UCSD-AML1 (cell line): Measurements from ENCODE around the gene SREK1IP1.

Source experiments
- DNase-seq: peaks from one replicate; lab custom pipeline; 2025; ENCODE audit not compliant: unreplicated experiment; lab: John Stamatoyannopoulos, UW

Gene SREK1IP1

DNA sequence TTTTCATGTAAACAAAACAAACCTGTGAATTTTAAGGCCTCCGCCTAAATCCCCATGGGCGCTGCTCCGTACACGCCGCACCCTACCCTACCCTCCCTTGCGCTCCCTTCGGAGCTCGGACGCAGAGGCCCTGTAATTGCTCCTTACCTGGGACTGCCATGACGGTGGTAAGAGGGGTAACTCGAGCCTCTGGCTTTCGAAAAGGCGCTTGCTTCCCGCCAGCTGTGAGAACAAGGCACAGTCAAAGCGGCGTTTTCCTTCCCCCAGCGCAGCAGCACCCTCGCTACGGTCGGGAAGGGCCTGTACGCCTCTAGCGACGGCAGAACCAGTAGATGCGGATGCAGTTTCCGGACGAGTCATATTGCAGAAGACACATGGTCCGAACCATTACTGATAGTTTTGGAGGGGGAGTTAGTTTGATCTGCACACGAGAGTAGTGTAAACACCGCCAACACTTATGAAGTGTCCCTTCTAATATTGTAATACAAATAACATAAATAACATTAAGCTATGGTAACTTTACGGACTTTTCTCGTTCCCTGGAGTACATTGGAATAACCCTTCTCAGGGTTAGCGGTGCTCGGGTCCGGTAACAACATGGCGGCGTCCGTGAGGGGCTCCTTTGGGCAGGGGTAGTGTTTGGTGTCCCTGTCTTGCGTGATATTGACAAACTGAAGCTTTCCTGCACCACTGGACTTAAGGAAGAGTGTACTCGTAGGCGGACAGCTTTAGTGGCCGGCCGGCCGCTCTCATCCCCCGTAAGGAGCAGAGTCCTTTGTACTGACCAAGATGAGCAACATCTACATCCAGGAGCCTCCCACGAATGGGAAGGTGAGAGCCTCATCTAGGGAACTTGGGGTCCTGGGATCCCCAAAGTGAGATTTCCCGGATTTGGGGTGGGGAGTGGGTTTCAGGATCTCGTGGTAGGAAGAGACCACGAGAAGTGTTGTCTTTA lies at the start of gene SREK1IP1, which contains the start of gene CWC27:
Gene SREK1IP1, minus strand, starts transcription at position 334 of the 955 bp plus-strand sequence. Its CDS starts 174 bp downstream, at position 160.
Gene CWC27, plus strand, starts transcription at position 573 of the 955 bp plus-strand sequence. Its CDS starts 217 bp downstream, at position 790.
- DNase-seq: peak; percentile 82

DNA sequence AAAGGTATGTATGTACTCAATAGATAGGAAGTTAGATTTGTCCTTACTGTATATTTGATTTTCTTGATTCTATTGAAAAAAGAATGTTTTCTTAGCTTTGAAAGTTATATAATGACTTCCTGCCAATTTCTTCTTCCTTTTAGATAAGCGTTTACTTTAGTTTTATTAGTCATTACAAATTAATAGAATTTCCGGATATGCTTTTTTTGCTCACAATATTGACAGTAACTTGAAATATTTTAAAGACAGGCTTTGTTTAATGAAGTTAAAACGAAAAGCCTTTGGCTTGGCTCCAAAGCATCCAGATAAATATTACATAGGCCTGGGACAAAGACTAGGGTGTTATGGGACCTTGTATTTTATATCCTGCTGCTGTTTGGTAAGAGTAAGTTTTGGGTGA lies 49.8 kb upstream of the SREK1IP1 start:
- no peak for DNase-seq

DNA sequence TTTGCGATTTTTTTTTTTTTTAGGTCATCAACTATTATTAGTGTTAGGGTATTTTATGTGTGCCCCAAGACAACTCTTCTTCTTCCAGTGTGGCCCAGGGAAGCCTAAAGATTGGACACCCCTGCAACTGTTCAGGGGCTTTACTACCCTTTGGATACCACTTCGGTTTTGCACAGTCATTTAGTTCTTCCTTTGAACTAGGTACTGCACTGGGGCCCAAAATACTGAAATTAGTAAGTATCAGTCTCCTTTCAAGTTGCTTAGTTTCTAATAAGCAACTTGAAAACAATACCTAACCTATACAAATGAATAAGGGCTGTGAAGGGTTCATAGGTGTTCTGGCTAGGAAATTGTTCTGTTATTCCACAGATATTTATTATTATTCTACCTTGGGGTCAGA lies 45.6 kb upstream of the SREK1IP1 start:
- DNase-seq: no peak

DNA sequence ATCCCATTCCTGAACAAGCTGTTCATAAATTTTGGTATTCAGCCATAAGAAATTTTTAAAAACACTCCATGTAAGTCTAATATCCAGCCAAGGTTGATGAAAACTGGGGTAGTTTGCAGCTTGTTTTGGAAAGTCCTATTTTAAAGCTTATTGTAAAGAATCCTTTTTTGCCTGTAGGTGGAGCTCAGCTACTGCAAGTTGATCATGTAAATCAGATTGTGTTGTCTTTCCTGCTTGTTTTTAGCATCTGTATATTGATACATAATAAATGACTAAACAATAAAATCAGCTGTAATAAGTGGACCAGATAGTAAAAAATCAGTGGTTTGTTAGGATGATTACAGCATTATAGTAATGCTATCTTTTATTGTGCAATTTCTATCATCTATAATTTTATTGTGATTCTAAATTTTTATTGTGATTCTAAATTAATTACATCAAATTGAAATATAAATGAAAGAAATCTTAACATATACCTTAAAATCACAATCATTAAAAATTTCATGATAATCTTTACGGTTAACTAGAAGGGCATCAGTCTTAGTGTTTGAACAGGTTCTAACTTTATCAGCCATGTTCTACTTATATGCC lies 42.7 kb upstream of the SREK1IP1 start:
- DNase-seq: no peak

DNA sequence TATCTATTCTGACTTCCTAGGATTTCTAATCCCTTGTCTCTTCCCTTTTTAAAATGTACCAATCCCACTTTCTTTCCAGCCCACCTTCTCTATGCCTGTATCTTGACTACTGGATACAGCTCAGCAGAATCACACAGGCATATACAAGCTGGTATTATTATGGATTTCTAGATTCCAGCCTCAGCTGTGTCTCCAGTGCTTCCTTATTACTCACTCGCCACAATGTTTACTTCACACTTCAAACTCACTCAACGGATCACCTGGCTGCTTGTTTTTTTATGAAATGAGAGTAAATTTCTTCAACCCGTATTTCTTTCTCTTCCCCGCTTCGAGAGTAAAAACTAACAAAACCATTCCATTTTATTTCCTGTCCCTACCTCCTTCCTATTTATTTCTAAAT lies 39.0 kb upstream of the SREK1IP1 start:
- no peak for DNase-seq

DNA sequence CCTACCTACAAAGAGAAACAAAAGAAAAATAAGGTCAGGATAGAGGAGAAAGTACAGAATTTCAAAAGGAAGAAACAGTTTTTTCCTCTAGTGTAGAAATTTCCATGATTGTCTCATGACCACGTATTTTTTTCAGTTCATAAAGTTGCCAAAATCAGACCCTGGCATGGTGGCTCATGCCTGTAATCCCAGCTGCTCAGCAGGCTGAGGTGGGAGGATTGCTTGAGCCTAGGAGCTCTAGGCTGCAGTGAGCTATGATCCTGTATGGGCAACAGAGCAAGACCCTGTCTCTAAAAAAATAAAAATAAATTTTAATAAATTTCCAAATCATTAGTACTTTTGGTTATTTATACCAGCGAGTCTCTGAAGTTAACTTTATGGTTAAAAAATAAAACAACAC lies 38.0 kb upstream of the SREK1IP1 start:
- no peak for DNase-seq

DNA sequence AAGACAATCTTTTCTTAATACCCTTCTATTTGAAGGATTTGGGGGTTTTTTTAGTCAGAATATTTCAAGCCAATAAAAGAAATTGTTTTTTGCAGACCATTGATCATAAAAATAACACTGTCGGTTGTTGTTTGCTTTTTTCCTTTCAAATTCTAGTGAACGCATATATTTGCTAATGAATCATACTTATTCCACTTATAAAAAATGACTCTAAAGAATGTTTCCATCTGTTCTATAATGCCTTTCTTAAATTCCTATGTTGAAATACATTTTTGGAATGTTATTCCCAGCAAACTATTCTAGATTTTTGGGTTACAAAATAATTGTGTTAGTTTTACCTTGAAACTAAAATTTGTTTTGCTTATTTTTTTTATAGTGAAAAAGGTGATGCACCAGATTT lies 32.4 kb upstream of the SREK1IP1 start:
- DNase-seq: no peak

DNA sequence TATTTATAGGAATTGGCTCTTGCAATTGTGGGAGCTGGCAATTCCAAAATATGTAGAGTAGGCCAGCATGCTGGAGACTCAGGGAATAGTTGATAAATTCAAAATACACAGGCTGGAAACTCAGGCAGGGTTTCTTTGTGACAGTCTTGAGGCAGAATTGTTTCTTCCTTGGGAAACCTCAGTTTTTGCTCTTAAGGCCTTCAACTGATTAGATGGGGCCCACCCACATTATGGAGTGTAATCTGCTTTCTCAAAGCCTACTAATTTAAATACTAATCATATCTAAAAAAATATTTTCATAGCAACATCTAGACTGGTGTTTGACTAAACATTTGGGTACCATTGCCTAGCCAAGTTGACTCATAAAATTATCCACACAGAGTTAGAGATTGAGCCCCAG lies 27.8 kb upstream of the SREK1IP1 start:
- DNase-seq: no peak

DNA sequence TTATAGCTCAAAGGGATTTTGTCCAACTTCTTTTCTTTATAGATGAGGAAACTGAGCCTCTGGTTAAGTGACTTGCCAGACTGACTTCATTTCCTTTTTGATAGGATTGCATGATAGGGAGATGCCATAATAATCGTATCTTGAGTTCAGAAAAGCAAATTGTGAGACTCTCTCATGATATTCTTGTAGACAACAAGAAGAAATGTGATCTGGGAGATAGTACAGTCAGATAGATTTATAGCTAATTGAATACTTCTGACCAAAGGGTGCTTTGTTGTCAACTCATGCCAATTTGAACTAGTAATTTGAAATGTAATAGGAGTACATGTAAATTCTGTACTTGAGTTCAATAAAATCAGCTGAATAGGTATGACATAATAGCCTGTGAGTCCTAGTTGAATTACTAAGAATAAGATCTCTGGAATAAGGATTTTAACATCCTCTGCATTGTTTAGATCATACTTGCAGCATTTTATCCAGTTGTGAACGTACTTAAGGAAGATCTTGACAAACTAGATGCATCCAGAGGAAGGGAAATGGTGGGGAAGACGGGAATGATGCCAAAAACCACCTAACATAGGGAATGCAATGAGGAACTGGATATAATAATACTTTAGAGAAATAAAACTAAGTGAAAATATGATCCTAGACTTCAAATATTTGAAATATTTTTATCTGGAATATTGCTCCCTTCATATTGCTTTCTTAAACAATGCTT lies 25.7 kb upstream of the SREK1IP1 start:
- no peak for DNase-seq

DNA sequence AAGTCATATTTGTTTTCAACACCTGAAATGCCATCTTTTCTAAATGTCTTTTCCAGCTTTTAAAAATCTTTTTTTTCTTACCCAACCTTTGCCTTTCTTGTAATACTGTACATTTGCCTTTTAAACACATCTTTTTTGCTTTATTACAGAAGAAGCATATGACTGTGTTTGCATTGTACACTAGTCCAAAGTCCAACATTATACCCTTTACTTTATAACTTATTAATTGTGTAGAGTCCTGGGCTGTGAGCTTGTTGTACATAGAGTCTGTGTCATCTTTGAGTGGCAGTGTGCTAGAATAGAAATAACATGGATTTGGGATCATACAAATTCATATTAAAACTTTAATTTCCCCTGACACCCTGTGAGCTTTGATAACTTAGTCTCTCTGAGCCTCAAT lies 24.0 kb upstream of the SREK1IP1 start:
- no peak for DNase-seq

DNA sequence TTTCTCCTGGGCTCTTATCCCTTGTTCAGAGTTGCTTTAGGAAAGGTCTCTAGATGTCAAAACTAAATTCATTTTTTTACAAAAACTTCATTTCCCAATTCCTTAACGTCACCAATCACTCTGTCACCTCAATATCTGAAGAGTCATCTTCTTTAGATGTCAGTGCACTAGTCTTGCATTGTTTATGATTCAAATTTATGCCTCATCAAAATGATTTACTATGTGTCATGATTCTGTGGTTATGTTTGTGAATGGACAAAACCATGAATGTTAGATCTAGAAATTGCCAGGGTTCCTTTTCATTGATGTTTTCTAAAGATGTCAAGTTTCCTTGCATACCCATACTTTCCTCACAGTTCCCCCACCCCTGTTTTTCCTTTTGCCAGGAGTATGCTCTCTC lies 21.7 kb upstream of the SREK1IP1 start:
- DNase-seq: no peak

DNA sequence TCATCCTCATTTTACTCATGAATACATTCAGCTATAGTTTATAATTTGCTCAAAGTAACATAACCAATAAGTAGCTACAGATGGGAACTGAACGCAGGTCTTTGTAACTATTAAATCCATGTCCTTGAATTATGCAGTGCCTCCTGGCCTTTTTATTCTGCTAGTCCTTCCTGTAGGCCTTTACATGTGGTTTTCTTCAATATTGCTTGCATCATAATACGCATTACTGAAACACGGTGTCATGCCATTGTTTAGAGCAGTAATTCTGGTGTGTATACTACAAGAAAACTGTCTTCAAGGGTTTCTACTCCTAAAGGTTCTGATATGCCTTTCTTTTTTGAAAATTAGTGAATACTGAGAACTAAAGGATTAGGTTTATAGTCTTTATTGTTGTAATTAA lies 21.0 kb upstream of the SREK1IP1 start:
- no peak for DNase-seq

DNA sequence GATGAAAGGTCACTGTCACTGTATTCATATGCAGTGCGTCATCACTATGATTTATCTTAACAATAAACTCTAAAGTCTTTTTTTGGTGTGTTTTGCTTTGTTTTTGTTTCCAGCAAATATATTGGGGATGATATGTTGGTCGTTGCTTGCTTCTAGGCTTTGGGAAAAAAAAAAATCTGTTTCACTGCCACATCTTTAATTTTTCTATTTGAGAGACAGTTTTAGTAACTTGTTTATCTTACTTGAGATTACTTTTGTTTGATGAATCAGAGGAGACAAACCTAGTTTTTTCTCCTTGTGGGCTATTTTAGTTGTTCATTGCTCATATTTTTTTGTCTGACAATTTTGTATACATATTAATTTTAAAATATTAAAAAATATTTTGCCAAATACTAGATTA lies 19.7 kb upstream of the SREK1IP1 start:
- DNase-seq: no peak

DNA sequence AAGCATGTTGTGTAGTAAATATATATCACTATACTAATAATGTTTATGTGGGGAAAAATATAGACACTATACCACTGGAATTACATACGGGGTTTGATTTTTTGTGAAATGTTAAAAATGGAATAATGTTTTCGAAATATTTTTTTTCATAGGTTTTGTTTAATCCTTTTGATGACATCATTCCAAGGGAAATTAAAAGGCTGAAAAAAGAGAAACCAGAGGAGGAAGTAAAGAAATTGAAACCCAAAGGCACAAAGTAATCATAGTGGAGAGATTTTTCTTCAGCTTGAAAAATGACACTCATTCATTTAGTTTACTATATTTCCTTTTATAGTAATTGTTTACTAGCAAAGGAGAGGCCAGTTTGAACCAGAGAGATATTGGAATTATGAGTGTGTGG lies 17.9 kb upstream of the SREK1IP1 start:
- DNase-seq: no peak

DNA sequence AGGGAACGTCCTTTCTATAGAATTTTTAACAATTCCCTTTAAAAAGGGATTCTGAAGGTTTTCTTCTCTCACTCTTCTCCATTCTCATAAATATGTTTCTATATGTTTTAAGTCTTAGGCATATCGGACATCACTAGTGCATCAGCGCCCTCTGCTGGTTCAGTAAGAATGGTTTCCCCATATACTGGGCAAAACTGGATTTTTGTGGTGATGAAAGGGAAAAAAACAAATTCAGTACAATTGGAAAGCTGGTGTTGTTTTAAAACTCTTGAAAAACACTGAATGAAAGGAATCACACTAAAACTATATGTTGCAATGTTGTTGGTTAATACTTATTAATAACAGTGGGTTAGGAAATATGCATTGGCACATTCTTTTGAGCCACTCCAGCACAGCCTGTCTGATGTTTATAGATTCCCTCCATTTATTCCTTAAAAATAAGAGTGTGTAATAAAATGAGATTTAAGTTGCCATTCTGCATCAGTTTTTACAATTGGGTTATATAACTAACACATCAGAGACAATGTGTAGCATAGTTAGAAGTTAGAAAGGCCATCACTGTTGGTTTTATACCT lies 16.0 kb upstream of the SREK1IP1 start:
- peak; percentile 27 for DNase-seq

DNA sequence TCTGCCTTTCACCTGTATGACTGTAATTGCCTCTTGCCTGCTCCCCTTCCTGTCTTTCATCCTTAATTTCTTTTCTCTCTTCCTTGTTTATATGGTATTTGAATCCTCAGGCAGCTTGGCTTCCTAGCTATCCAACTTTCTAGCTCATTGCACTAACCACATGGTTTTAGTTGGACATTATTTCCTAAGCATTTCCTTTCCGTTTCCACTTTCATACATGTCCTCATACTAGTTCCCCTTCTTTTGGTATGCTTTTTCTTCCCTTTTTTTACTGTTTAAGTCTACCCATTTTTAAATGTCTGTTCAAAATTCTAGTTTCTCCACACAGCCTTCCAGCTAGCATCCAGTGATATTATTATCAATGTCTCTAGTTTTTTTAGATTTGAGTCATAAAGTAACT lies 6.8 kb upstream of the SREK1IP1 start:
- DNase-seq: no peak

DNA sequence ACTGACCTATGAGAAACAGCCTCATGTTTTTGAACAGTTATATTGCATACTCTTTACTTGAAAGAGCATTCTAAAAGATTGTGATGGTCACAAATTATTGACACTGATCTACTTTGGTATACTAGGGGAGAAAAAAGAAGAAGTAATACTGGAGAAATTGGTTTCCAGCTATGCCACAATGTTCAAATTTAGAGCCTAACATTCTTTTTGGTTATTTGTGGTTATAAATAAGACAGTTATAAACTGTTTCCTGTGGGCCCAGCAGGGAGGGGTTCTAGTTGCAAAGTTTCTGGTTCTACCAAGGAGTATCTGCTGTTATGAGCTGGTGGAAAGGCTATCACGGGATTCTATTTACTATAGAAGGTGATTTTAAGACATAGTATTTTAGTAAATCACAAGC lies 5.0 kb upstream of the SREK1IP1 start:
- no peak for DNase-seq

DNA sequence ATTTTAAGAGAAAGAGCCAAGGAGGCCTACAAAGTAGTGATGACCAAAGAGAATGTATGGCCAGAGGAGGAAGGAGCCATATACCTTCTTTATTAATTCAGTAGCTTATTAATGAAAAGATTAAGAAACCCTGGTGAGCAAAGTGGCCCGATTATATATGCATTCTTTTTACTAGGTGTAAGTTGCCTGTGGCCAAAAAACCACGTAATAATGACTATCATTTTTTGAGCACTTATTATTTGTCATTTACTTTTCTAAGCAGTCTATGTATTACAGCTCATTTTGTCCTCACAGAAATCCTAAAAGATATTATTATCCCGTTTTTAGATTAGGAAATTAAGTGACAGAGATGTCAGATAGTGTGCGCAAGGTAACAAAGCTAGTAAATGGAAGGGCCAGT lies 3.2 kb upstream of the SREK1IP1 start:
- no peak for DNase-seq

DNA sequence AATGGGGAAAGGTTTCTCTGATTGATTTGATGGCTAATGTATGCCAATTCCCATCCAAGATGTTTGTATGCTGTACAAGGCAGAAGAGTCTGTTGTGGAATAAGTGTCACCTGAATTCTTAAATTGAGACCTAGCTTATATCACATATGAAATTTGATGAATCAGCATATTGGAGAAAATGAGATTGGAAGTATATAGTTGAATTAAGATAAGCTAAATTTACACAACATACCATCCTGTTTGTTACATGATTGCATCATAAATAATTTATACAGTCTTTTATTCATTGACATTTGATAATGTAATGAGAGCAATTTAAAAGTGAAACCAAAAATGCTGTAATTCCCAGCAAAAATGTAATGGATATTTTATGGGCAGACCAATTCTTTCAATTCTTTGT lies 1.4 kb upstream of the SREK1IP1 start:
- no peak for DNase-seq

DNA sequence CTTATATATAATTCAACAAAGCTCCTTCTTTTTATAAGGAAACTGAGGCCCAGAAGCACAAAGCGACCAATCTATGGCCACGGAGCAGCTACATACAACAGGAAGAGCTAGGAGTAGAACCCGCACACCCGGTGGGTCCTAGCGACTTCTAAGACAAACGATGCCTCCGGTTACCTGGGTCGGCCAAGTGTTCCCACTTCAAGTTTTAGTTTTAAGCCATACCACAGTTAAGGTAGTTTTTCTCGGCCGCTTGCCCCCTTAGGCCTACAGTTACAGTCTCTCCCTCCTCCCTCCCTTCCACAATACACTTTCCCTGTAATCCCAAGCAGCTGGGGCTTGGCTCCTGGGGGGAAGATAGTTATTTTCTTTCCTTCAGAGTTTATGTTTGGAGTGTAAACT lies 533 bp downstream of the SREK1IP1 start:
- peak; percentile 47 for DNase-seq

DNA sequence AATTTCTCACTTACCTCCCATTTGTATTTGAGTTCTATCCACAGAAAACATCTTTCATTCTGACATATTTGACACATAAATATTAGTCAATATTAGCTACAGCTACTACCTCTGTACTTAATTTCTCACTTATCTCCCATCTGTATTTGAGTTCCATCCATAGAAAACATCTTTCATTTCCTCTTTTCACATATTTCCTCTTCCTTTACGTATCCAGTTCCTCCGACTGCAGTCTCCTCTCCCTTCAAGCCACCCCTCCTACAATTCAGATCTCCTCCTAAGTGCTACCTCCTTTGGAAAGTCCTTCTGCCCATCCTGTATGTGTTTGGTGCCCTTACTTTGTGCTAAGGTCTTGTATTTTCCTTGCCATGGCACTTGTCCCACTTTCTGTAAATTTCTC lies 1.6 kb downstream of the SREK1IP1 start:
- no peak for DNase-seq
